H9 (cell line): ENCODE results near the gene OR2AJ1. TPM values are rescaled to one million over a fixed set of nuclear protein-coding genes. Genes with fewer than 3 reads are reported as not detected.

Experiments used
- DNase-seq: peaks from one replicate; pipeline ENCODE4 v3.0.0-alpha.2; 2017
- H2AFZ ChIP-seq: one replicate; pipeline ENCODE4 v1.6.1; 2013; ENCODE audit warnings: mild to moderate bottlenecking, low read length, control low read depth, moderate library complexity
- H2AK5ac ChIP-seq: 2 replicates; pipeline ENCODE4 v1.6.1; 2013; ENCODE audit warnings: low read length, control low read depth, mixed read lengths; ENCODE audit not compliant: insufficient read length
- H2BK120ac ChIP-seq: one replicate; pipeline ENCODE4 v1.6.1; 2013; ENCODE audit warnings: low read depth, mild to moderate bottlenecking, low read length, control low read depth, inconsistent platforms; ENCODE audit not compliant: poor library complexity, severe bottlenecking
- H2BK12ac ChIP-seq: 2 replicates; pipeline ENCODE4 v1.6.1; 2013; ENCODE audit warnings: low read length, control low read depth, mixed read lengths, low read depth; ENCODE audit not compliant: insufficient read length
- H2BK15ac ChIP-seq: 2 replicates; pipeline ENCODE4 v1.6.1; 2013; ENCODE audit warnings: low read depth, low read length, control low read depth
- H2BK20ac ChIP-seq: one replicate; pipeline ENCODE4 v1.6.1; 2013; ENCODE audit warnings: low read depth, mild to moderate bottlenecking, low read length, control low read depth, inconsistent platforms; ENCODE audit not compliant: poor library complexity, severe bottlenecking
- H2BK5ac ChIP-seq: 2 replicates; pipeline ENCODE4 v1.6.1; 2013; ENCODE audit warnings: low read length, control low read depth, mixed read lengths; ENCODE audit not compliant: insufficient read length
- H3K14ac ChIP-seq: 2 replicates; pipeline ENCODE4 v1.6.1; 2013; ENCODE audit warnings: low read length, control low read depth; ENCODE audit not compliant: insufficient read depth
- H3K18ac ChIP-seq: 2 replicates; pipeline ENCODE4 v1.6.1; 2013; ENCODE audit warnings: low read depth, mild to moderate bottlenecking, mixed read lengths, low read length, control low read depth; ENCODE audit not compliant: insufficient read length
- H3K23ac ChIP-seq: 2 replicates; pipeline ENCODE4 v1.6.1; 2013; ENCODE audit warnings: low read length, control low read depth, mixed read lengths, low read depth; ENCODE audit not compliant: insufficient read length
- H3K23me2 ChIP-seq: 2 replicates; pipeline ENCODE4 v1.6.1; 2013; ENCODE audit warnings: low read depth, mild to moderate bottlenecking, mixed read lengths, low read length, control low read depth; ENCODE audit not compliant: insufficient read length, poor library complexity, severe bottlenecking
- H3K27ac ChIP-seq: 2 replicates; pipeline ENCODE4 v1.5.1; 2013; ENCODE audit warnings: low read length, control low read depth, mixed read lengths, low read depth; ENCODE audit not compliant: insufficient read length
- H3K27me3 ChIP-seq: 2 replicates; pipeline ENCODE4 v1.6.1; 2013; ENCODE audit warnings: low read length, control low read depth, inconsistent platforms; ENCODE audit not compliant: insufficient read depth
- H3K4ac ChIP-seq: 2 replicates; pipeline ENCODE4 v1.6.1; 2013; ENCODE audit warnings: low read depth, mild to moderate bottlenecking, control low read depth, inconsistent platforms, low read length, moderate library complexity
- H3K4me1 ChIP-seq: 2 replicates; pipeline ENCODE4 v1.6.1; 2013; ENCODE audit warnings: low read length, control low read depth, inconsistent platforms; ENCODE audit not compliant: insufficient read depth
- H3K4me2 ChIP-seq: 2 replicates; pipeline ENCODE4 v1.6.1; 2013; ENCODE audit warnings: low read length, control low read depth, mixed read lengths; ENCODE audit not compliant: insufficient read length, insufficient read depth
- H3K56ac ChIP-seq: 2 replicates; pipeline ENCODE4 v1.6.1; 2013; ENCODE audit warnings: low read depth, mild to moderate bottlenecking, mixed read lengths, low read length, control low read depth; ENCODE audit not compliant: insufficient read length
- H3K79me1 ChIP-seq: 2 replicates; pipeline ENCODE4 v1.6.1; 2013; ENCODE audit warnings: low read depth, mild to moderate bottlenecking, moderate library complexity, low read length, control low read depth, inconsistent platforms; ENCODE audit not compliant: insufficient read depth, poor library complexity, severe bottlenecking
- H3K79me2 ChIP-seq: 2 replicates; pipeline ENCODE4 v1.6.1; 2013; ENCODE audit warnings: low read length, control low read depth, inconsistent platforms; ENCODE audit not compliant: insufficient read depth
- H3K9ac ChIP-seq: 2 replicates; pipeline ENCODE4 v1.6.1; 2013; ENCODE audit warnings: low read length, control low read depth, mixed read lengths; ENCODE audit not compliant: insufficient read length; ENCODE audit errors: extremely low read depth
- H3K9me3 ChIP-seq: one replicate; pipeline ENCODE4 v1.6.1; 2013; ENCODE audit warnings: low read depth, low read length, inconsistent platforms; ENCODE audit not compliant: control insufficient read depth
- H3T11ph ChIP-seq: one replicate; pipeline ENCODE4 v1.6.1; 2013; ENCODE audit warnings: mild to moderate bottlenecking, low read length, control low read depth, inconsistent platforms
- H4K20me1 ChIP-seq: one replicate; pipeline ENCODE4 v1.6.1; 2013; ENCODE audit not compliant: control insufficient read depth, insufficient read length, insufficient read depth
- H4K5ac ChIP-seq: 2 replicates; pipeline ENCODE4 v1.6.1; 2013; ENCODE audit warnings: low read depth, mild to moderate bottlenecking, mixed read lengths, low read length, control low read depth; ENCODE audit not compliant: insufficient read length
- H4K8ac ChIP-seq: replicated peaks from 2 replicates; pipeline ENCODE4 v1.6.1; 2013; ENCODE audit warnings: low read length, control low read depth, mixed read lengths, low read depth; ENCODE audit not compliant: insufficient read length
- H4K91ac ChIP-seq: 2 replicates; pipeline ENCODE4 v1.6.1; 2013; ENCODE audit warnings: low read depth, mild to moderate bottlenecking, moderate library complexity, mixed read lengths, low read length, control low read depth; ENCODE audit not compliant: insufficient read length
- H3K27ac Mint-ChIP-seq, 3 experiments: 2 replicates in 2 of 3; 3 replicates in 1 of 3; pipeline ENCODE4 v1.8.0; 2020 to 2021; ENCODE audit warnings: mixed read lengths in 3 of 3, mild to moderate bottlenecking in 1 of 3, moderate library complexity in 1 of 3
- H3K27me3 Mint-ChIP-seq: 2 replicates; pipeline ENCODE4 v1.8.0; 2021; ENCODE audit warnings: low read depth, mild to moderate bottlenecking, moderate library complexity, mixed read lengths
- H3K36me3 Mint-ChIP-seq, 3 experiments: 2 replicates in 2 of 3; 3 replicates in 1 of 3; pipeline ENCODE4 v1.8.0; 2020 to 2021; ENCODE audit warnings: low read depth in 3 of 3, mixed read lengths in 3 of 3; ENCODE audit not compliant: insufficient read depth in 1 of 3
- H3K4me1 Mint-ChIP-seq, 2 experiments: 2 replicates each; pipeline ENCODE4 v1.8.0; 2020; ENCODE audit warnings: mixed read lengths in 2 of 2
- H3K4me3 Mint-ChIP-seq, 2 experiments: 2 replicates in 1 of 2; 3 replicates in 1 of 2; pipeline ENCODE4 v1.8.0; 2020 to 2021; ENCODE audit warnings: mild to moderate bottlenecking in 2 of 2, mixed read lengths in 2 of 2, moderate library complexity in 1 of 2
- H3K9me3 Mint-ChIP-seq, 2 experiments: 2 replicates in 1 of 2; 3 replicates in 1 of 2; pipeline ENCODE4 v1.8.0; 2020; ENCODE audit warnings: mild to moderate bottlenecking in 2 of 2, mixed read lengths in 2 of 2, moderate library complexity in 1 of 2
- CTCF ChIP-seq: fragments of 200-600 bp; sonication (generic); conservative IDR thresholded peaks from 3 replicates; pipeline ENCODE4 v1.8.0; 2021; ENCODE audit warnings: antibody characterized with exemption, mild to moderate bottlenecking
- WGBS: extraction: QIAGEN DNeasy Blood & Tissue Kit; methylation state at CpG from one replicate; pipeline ENCODE4 v1.1.7; 2013; ENCODE audit warnings: missing lambda C conversion rate, low lambda C conversion rate, mixed read lengths; ENCODE audit not compliant: insufficient read length; ENCODE audit errors: extremely low coverage; 5-methylcytosine and 5-hydroxymethylcytosine counted together
- total RNA-seq: library from RNA; stranded (reverse); gene quantifications from 2 replicates; pipeline ENCODE4 v1.2.1, GENCODE V29; 2021

Gene OR2AJ1
- total RNA-seq, 1 experiment from 2014 or later: not detected

GRCh38 chr1:247919952-247920351, 4.7 kb upstream of the OR2AJ1 start, which contains the start of gene OR2T8:
OR2T8 (plus strand) TSS chr1:247920252; CDS start chr1:247921018, 766 bp downstream.
- no peak within 1 kb of the TSS for H3K27ac ChIP-seq
- Mint-ChIP-seq H3K36me3 (no peaks in the 10 kb centered on the region; a peak in 1 of 7 replicates), H3K27ac (no peak within 1 kb of the TSS), H3K4me1 (no peaks in the 10 kb centered on the region), H3K27me3 (no peaks in the 10 kb centered on the region), H3K4me3 (no peak within 1 kb of the TSS), H3K9me3 (peaks cover 52 to 54% of the 10 kb centered on the region in 2 experiments)
- no peak within 1 kb of the TSS for H3K14ac ChIP-seq
- H2BK5ac ChIP-seq: no peak within 1 kb of the TSS
- no peaks in the 10 kb centered on the region for H3K23me2 ChIP-seq
- no peak within 1 kb of the TSS for H4K8ac ChIP-seq
- no peak within 1 kb of the TSS for H2AK5ac ChIP-seq
- H3K79me2 ChIP-seq: no peaks in the 10 kb centered on the region
- no peaks in the 10 kb centered on the region for H3K4me1 ChIP-seq
- no peak within 1 kb of the TSS for H4K91ac ChIP-seq
- no peak within 1 kb of the TSS for H2AFZ ChIP-seq
- TF ChIP-seq CTCF: no peak
- H3K56ac ChIP-seq: no peak within 1 kb of the TSS
- H2BK20ac ChIP-seq: no peak within 1 kb of the TSS
- H3K18ac ChIP-seq: no peak within 1 kb of the TSS
- H3T11ph ChIP-seq: no peak within 1 kb of the TSS
- H2BK12ac ChIP-seq: no peak within 1 kb of the TSS
- H3K4me2 ChIP-seq: no peak within 1 kb of the TSS
- no peak within 1 kb of the TSS for H2BK120ac ChIP-seq
- H2BK15ac ChIP-seq: no peak within 1 kb of the TSS
- no peaks in the 10 kb centered on the region for H3K79me1 ChIP-seq
- H4K20me1 ChIP-seq: no peaks in the 10 kb centered on the region
- no peak for DNase-seq
- no peak within 1 kb of the TSS for H3K9ac ChIP-seq
- H3K9me3 ChIP-seq: peaks cover 18% of the 10 kb centered on the region
- no peaks in the 10 kb centered on the region for H3K27me3 ChIP-seq
- no peak within 1 kb of the TSS for H3K23ac ChIP-seq
- WGBS: no CpG with 5 or more reads among the region's 2 CpGs
- no peak within 1 kb of the TSS for H4K5ac ChIP-seq
- no peak within 1 kb of the TSS for H3K4ac ChIP-seq
